SK-N-MC (cell line): ENCODE results near the gene CAMK2B.

Source experiments
- EZH2 ChIP-seq: fragments of 200-600 bp; sonication (generic); IDR thresholded peaks from one replicate; pipeline ENCODE4 v1.6.1; 2017; ENCODE audit warnings: antibody characterized with exemption
- FOXP2 ChIP-seq: optimal IDR thresholded peaks from 2 replicates; pipeline ENCODE3; 2011; ENCODE audit warnings: mild to moderate bottlenecking, moderate library complexity; ENCODE audit not compliant: insufficient read depth; ENCODE audit errors: extremely low read length, control extremely low read depth
- POLR2AphosphoS5 ChIP-seq: IDR thresholded peaks from 2 replicates; pipeline ENCODE4 v1.6.1; 2012; ENCODE audit warnings: mild to moderate bottlenecking, low read depth, low read length, borderline replicate concordance

DNA sequence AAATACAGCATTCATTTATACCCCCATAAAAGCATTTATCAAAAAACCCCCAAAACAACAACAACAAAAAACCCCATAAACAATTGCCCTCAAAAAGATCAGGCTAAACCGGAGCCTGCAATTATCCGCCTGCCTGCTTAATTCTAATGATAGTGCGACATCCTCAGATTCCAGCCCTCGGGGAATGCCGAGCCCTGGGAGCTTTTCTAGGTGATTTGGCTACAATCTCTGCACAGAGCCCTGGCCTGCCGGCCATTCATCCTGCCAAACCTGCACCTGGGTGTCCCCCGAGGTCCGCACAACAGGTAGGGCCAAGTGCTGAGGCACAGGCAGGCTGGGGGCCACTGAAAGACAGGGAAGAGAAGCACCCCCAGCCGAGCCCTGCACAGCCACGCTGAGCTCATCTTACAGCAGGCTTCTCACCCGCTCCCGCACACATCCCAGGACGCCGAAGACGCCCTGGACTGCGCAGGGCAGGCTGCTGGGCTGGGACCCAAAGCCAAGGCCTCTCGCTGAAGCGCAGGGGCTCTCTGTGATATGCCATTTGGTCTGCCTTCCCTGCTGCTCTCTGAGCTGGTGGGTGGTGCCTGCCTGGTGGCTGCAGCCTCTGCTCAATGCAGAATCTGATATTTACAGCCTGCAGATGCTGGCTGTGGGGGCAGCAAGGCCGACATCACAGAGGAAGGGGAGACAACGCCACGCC lies 57.5 kb downstream of the CAMK2B start:
- TF ChIP-seq POLR2AphosphoS5: no peak
- TF ChIP-seq EZH2: no peak
- no peak for TF ChIP-seq FOXP2
